GM12878 (cell line): ENCODE measurements around the gene AK4. TPM values are rescaled to one million over a fixed set of nuclear protein-coding genes. Genes with fewer than 3 reads are reported as not detected.
"Not testable (repeated sequence)": the region's sequence is repeated elsewhere in the genome, so short reads cannot be mapped to it uniquely, and the experiment has no call there.

Source experiments
- ATAC-seq: fragments of 200-7000 bp; cut with Tn5 transposase; 3 replicates; pipeline ENCODE4 v1.9.1; 2020; ENCODE audit warnings: mild to moderate bottlenecking, moderate library complexity
- BruUV-seq: library from RNA; stranded (reverse); fragments of 400-500 nt; replicated peaks from 2 replicates; lab custom pipeline; 2021; lab: Mats Ljungman, UMichigan
- CTCF ChIA-PET: fragments of 300-600 bp; sonication (Branson Sonifier 250); formaldehyde crosslinking; extraction: SDS; loops from one replicate; lab custom pipeline; 2021; ENCODE audit warnings: inconsistent platforms; lab: Yijun Ruan, JAX
- POLR2A ChIA-PET: fragments of 350-600 bp; formaldehyde crosslinking; extraction: SDS; loops from one replicate; lab custom pipeline; 2021; ENCODE audit warnings: inconsistent platforms; lab: Charles Lee
- RAD21 ChIA-PET: fragments of 300-600 bp; sonication (Branson Sonifier 250); formaldehyde crosslinking; loops from one replicate; lab custom pipeline; 2023; ENCODE audit warnings: antibody characterized with exemption; ENCODE audit not compliant: unreplicated experiment; lab: Charles Lee
- SMC1A ChIA-PET: fragments of 300-600 bp; sonication (Branson Sonifier 250); formaldehyde crosslinking; loops from one replicate; lab custom pipeline; 2023; ENCODE audit not compliant: unreplicated experiment, uncharacterized antibody; lab: Charles Lee
- DNase-seq: peaks from one replicate; pipeline ENCODE4 v3.0.0-alpha.2; 2011; ENCODE audit warnings: low read depth, low spot score
- FAIRE-seq: peaks from 3 replicates; lab custom pipeline; 2011; peaks lifted over from hg19 to GRCh38; lab: Jason Lieb, UNC
- H2AFZ ChIP-seq: 2 replicates; pipeline ENCODE4 v1.6.0; 2011; ENCODE audit warnings: low read depth, low read length, control low read depth; ENCODE audit not compliant: control insufficient read depth
- H3K27ac ChIP-seq: 2 replicates; pipeline ENCODE4 v1.5.1; 2011; ENCODE audit warnings: control low read depth; ENCODE audit not compliant: control insufficient read depth, insufficient read depth
- H3K27me3 ChIP-seq, 2 experiments: replicated peaks in 1 of 2; 2 replicates each; pipeline versions ENCODE4 v1.6.0 to v1.6.1; 2011; ENCODE audit warnings: low read length in 1 of 2; ENCODE audit not compliant: control insufficient read depth in 2 of 2, insufficient read depth in 2 of 2
- H3K36me3 ChIP-seq, 2 experiments: 2 replicates each; pipeline ENCODE4 v1.5.1; 2011; ENCODE audit warnings: low read length in 1 of 2; ENCODE audit not compliant: control insufficient read depth in 2 of 2, insufficient read depth in 2 of 2
- H3K4me1 ChIP-seq: 2 replicates; pipeline ENCODE4 v1.6.1; 2011; ENCODE audit warnings: mild to moderate bottlenecking, low read length, moderate library complexity, mixed read lengths; ENCODE audit not compliant: control insufficient read depth, insufficient read depth
- H3K4me2 ChIP-seq: 2 replicates; pipeline ENCODE4 v1.6.0; 2011; ENCODE audit warnings: control low read depth; ENCODE audit not compliant: control insufficient read depth, insufficient read depth
- H3K4me3 ChIP-seq: fragments of 200-600 bp; sonication (generic); 2 replicates; pipeline ENCODE4 v1.5.1; 2016
- H3K79me2 ChIP-seq: 2 replicates; pipeline ENCODE4 v1.6.0; 2011; ENCODE audit warnings: low read length; ENCODE audit not compliant: control insufficient read depth, insufficient read depth
- H3K9ac ChIP-seq: 2 replicates; pipeline ENCODE4 v1.8.0; 2011; ENCODE audit warnings: low read length, control low read depth, mixed read lengths; ENCODE audit not compliant: control insufficient read depth, insufficient read depth
- H3K9me3 ChIP-seq: replicated peaks from 3 replicates; pipeline ENCODE4 v1.5.1; 2011; ENCODE audit warnings: mild to moderate bottlenecking, low read length; ENCODE audit not compliant: control insufficient read depth, insufficient read depth
- H4K20me1 ChIP-seq: 2 replicates; pipeline ENCODE4 v1.6.0; 2011; ENCODE audit not compliant: control insufficient read depth, insufficient read depth
- KDM1A ChIP-seq: fragments of 200-600 bp; sonication (generic); IDR thresholded peaks from 2 replicates; pipeline ENCODE4 v1.6.1; 2016; ENCODE audit warnings: borderline replicate concordance
- WGBS: methylation state at CpG from one replicate; pipeline ENCODE4 v1.1.6; 2016; ENCODE audit warnings: low lambda C conversion rate; ENCODE audit not compliant: insufficient replicate concordance, insufficient coverage; ENCODE audit errors: missing lambda C conversion rate; 5-methylcytosine and 5-hydroxymethylcytosine counted together
- in situ Hi-C: fragments of 300-500 bp; cut with MboI; formaldehyde crosslinking; loops from 9 replicates; pipeline ENCODE4 v1.14.3; 2018; ENCODE audit warnings: mixed read lengths
- intact Hi-C: fragments of 100-400 bp; cut with micrococcal nuclease; formaldehyde crosslinking; loops from one replicate; pipeline ENCODE4 v1.14.2; 2022; ENCODE audit not compliant: unreplicated experiment
- polyA plus RNA-seq, 11 experiments: library from polyadenylated mRNA; depleted of rRNA in 4 of 11; unstranded in 6 of 11; stranded (reverse) in 5 of 11; fragments of >200 nt; fragmentation: Nextera tagmentation in 4 of 11; fragmentation: Illumina TruSeq in 1 of 11; extraction: Ambion mirVana in 4 of 11; extraction: Trizol in 1 of 11; gene quantifications; 1 replicate in 1 of 11; 2 replicates in 10 of 11; pipeline versions ENCODE4 v1.2.1 to v1.2.3, GENCODE V29; 2011 to 2016; ENCODE audit warnings: inconsistent platforms in 2 of 11, missing spikeins in 2 of 11, low read depth in 1 of 11
- total RNA-seq, 4 experiments: library from RNA; depleted of rRNA in 3 of 4; stranded (reverse); fragments of >200 nt in 3 of 4; fragmentation: Illumina TruSeq in 1 of 4; extraction: Trizol in 1 of 4; gene quantifications; 2 replicates each; pipeline versions ENCODE4 v1.2.1 to v1.2.3, GENCODE V29; 2013 to 2021
- TF ChIP-seq, protein P1 (sequence below): fragments of 450-650 bp; formaldehyde crosslinking; IDR thresholded peaks from 2 replicates; pipeline ENCODE4 v1.4.0; 2020; ENCODE audit warnings: mild to moderate bottlenecking, moderate library complexity

The AK4 gene
- total and polyA plus RNA-seq, 10 of the 15 experiments (the other 5 are each of a cell fraction or from before 2014, with no cell fraction given), result 23.9 to 161 (median 49.0) TPM

DNA sequence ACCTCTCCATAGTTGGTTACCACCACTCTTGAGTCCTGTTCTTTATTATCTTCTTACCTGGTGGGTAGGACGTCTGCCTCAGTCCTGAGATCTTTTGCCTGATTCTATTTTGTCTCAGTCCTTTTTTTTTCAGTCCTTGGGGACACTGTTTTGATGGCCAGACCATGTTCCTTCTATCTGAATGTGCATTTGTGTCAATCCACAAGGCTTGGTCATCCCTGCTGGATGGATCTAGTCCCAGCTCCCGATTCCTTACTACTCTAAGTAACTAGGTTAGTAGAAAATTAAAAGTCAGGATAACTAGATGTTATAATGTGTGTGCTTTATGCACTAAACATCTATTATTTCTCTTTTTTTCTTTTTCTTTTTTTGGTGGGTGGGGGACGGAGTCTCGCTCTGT, 28.1 kb upstream of the AK4 start (continued):
- TF ChIP-seq, protein P1, sequence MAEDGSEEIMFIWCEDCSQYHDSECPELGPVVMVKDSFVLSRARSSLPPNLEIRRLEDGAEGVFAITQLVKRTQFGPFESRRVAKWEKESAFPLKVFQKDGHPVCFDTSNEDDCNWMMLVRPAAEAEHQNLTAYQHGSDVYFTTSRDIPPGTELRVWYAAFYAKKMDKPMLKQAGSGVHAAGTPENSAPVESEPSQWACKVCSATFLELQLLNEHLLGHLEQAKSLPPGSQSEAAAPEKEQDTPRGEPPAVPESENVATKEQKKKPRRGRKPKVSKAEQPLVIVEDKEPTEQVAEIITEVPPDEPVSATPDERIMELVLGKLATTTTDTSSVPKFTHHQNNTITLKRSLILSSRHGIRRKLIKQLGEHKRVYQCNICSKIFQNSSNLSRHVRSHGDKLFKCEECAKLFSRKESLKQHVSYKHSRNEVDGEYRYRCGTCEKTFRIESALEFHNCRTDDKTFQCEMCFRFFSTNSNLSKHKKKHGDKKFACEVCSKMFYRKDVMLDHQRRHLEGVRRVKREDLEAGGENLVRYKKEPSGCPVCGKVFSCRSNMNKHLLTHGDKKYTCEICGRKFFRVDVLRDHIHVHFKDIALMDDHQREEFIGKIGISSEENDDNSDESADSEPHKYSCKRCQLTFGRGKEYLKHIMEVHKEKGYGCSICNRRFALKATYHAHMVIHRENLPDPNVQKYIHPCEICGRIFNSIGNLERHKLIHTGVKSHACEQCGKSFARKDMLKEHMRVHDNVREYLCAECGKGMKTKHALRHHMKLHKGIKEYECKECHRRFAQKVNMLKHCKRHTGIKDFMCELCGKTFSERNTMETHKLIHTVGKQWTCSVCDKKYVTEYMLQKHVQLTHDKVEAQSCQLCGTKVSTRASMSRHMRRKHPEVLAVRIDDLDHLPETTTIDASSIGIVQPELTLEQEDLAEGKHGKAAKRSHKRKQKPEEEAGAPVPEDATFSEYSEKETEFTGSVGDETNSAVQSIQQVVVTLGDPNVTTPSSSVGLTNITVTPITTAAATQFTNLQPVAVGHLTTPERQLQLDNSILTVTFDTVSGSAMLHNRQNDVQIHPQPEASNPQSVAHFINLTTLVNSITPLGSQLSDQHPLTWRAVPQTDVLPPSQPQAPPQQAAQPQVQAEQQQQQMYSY (CRISPR knock-in tag), result no peak
- no peak for TF ChIP-seq KDM1A

DNA sequence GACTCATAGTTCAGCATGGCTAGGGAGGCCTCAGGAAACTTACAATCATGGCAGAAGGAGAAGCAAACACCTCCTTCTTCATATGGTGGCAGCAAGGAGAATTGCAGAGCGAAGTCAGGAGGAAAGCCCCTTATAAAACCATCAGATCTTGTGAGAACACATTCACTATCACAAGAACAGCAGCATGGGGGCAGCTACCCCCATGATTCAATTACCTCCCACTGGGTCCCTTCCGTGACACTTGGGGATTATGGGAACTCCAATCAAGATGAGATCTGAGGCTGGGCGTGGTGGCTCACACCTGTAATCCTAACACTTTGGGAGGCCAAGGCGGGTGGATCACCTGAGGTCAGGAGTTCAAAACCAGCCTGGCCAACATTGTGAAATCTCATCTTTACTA, 18.9 kb upstream of the AK4 start:
- ATAC-seq, H3K9ac ChIP-seq, BruUV-seq, H3K36me3 ChIP-seq, in situ Hi-C loops, intact Hi-C loops, H3K9me3 ChIP-seq, H4K20me1 ChIP-seq, POLR2A ChIA-PET, FAIRE-seq, H3K4me1 ChIP-seq, H3K4me3 ChIP-seq, H3K4me2 ChIP-seq, H3K27ac ChIP-seq, SMC1A ChIA-PET, RAD21 ChIA-PET, H3K27me3 ChIP-seq, DNase-seq, H2AFZ ChIP-seq, H3K79me2 ChIP-seq: not testable (repeated sequence)
- CTCF ChIA-PET, result interaction anchor here (1.2 kb wide), 1 partner anchor 305 kb away, joined by 3 read pairs; no protein-coding TSS in a partner anchor
- WGBS, result 3% methylated on average over 4 of the region's 4 CpGs
